ENCODE results near the gene MORC1.

DNA sequence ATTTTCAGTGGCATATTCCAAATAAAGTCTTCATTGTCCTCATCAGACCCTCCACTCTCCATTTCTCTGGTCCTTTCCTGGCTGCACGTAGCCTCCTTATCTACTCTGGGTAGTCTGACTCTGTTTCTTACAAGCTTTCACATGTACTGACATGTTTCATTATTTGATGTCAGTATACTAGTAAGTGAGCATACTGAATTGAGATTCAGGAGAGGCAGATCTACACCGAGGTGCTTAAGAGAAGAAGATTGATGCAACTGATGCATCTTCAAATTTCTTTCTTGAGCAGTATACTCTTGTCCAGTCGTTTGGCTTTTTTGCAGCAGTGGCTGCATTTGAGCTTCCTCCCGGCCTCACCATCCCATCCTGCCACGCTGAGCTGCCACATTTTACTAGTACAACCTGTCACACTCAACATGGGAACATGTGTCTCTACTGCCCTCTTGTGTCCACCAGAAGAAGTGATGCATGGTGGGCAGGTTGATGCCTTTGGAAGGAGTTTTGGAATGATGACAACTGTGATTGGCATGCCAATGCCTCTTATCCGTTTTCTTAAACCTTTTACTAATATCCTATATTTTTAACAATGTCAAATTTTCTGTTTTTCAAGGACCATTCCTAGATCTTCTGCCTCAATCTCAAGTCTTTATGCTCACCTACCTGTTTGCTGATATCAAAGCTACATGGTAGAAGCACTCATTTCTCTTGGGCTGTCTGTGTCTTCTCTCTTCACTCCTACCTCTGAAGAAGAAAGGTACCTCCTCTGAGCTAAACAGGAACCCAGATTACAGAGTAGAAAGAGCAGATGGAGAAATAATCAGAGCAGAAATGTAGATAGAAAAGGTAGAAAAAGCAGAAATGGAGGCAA is 202.9 kb downstream of the MORC1 start:
- TF ChIP-seq, protein P1, sequence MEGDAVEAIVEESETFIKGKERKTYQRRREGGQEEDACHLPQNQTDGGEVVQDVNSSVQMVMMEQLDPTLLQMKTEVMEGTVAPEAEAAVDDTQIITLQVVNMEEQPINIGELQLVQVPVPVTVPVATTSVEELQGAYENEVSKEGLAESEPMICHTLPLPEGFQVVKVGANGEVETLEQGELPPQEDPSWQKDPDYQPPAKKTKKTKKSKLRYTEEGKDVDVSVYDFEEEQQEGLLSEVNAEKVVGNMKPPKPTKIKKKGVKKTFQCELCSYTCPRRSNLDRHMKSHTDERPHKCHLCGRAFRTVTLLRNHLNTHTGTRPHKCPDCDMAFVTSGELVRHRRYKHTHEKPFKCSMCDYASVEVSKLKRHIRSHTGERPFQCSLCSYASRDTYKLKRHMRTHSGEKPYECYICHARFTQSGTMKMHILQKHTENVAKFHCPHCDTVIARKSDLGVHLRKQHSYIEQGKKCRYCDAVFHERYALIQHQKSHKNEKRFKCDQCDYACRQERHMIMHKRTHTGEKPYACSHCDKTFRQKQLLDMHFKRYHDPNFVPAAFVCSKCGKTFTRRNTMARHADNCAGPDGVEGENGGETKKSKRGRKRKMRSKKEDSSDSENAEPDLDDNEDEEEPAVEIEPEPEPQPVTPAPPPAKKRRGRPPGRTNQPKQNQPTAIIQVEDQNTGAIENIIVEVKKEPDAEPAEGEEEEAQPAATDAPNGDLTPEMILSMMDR (IDR thresholded peaks at IDR 0.05): peak; percentile 95
- no peak for TF ChIP-seq EZH2 (IDR thresholded peaks at IDR 0.05)
- TF ChIP-seq EZH2phosphoT487 (IDR thresholded peaks at IDR 0.05): no peak
